K562 (cell line): ENCODE results near the gene LRP6. TPM values are rescaled to one million over a fixed set of nuclear protein-coding genes. Genes with fewer than 3 reads are reported as not detected.
A peak's percentile ranks its signal among the peaks of the same experiment; 100 is the strongest.

Experiments
- ATAC-seq: fragments of 200-7000 bp; cut with Tn5 transposase; 3 replicates; pipeline ENCODE4 v1.9.1; 2020; ENCODE audit warnings: moderate library complexity
- BruUV-seq: library from RNA; stranded (reverse); fragments of 400-500 nt; replicated peaks from 2 replicates; lab custom pipeline; 2021; lab: Mats Ljungman, UMichigan
- CTCF ChIA-PET: fragments of 300-600 bp; formaldehyde crosslinking; extraction: SDS; loops from one replicate; lab custom pipeline; 2021; ENCODE audit warnings: low intra/inter-chr PET ratio; lab: Yijun Ruan, JAX
- POLR2A ChIA-PET: fragments of 300-600, 350-650 bp; sonication (Branson Sonifier 250); formaldehyde crosslinking; extraction: SDS; loops from one replicate; lab custom pipeline; 2021; ENCODE audit warnings: antibody characterized with exemption, inconsistent platforms; lab: Yijun Ruan, JAX
- DNase-seq, 4 experiments: peaks; one replicate each; pipeline versions ENCODE4 v3.0.0 to v3.0.0-alpha.2; 2011 to 2018; ENCODE audit warnings: low spot score in 3 of 4, mixed read lengths in 3 of 4; ENCODE audit errors: extremely low read depth in 1 of 4
- FAIRE-seq: peaks from 2 replicates; lab custom pipeline; 2011; peaks lifted over from hg19 to GRCh38; lab: Jason Lieb, UNC
- H2AFZ ChIP-seq: 2 replicates; pipeline ENCODE4 v1.6.0; 2011; ENCODE audit warnings: low read depth, low read length, control low read depth, inconsistent platforms
- H3K27ac ChIP-seq: fragments of 200-600 bp; 3 replicates; pipeline ENCODE4 v1.8.0; 2011; ENCODE audit warnings: low read depth, mild to moderate bottlenecking, control low read depth, inconsistent platforms, low read length, moderate library complexity, mixed read lengths; ENCODE audit errors: extremely low read depth
- H3K27me3 ChIP-seq, 2 experiments: fragments of 300-600 bp in 1 of 2; 2 replicates in 1 of 2; 3 replicates in 1 of 2; pipeline versions ENCODE4 v1.6.0 to v1.8.0; 2011; ENCODE audit warnings: inconsistent platforms in 2 of 2, low read length in 2 of 2, mild to moderate bottlenecking in 1 of 2, mixed read lengths in 1 of 2, moderate library complexity in 1 of 2; ENCODE audit not compliant: control insufficient read depth in 2 of 2, insufficient read depth in 2 of 2
- H3K36me3 ChIP-seq: fragments of 300-600 bp; 3 replicates; pipeline ENCODE4 v1.8.0; 2011; ENCODE audit warnings: mild to moderate bottlenecking, low read length, inconsistent platforms; ENCODE audit not compliant: control insufficient read depth, insufficient read depth
- H3K4me1 ChIP-seq, 2 experiments: fragments of 200-600 bp in 1 of 2; replicated peaks in 1 of 2; 2 replicates in 1 of 2; 3 replicates in 1 of 2; pipeline versions ENCODE4 v1.5.1 to v1.8.0; 2011; ENCODE audit warnings: inconsistent platforms in 2 of 2, low read length in 2 of 2, mild to moderate bottlenecking in 1 of 2, mixed read lengths in 1 of 2, moderate library complexity in 1 of 2; ENCODE audit not compliant: control insufficient read depth in 2 of 2, insufficient read depth in 2 of 2
- H3K4me2 ChIP-seq: 2 replicates; pipeline ENCODE4 v1.6.1; 2011; ENCODE audit warnings: low read length, control low read depth, inconsistent platforms, mixed read lengths; ENCODE audit not compliant: insufficient read depth
- H3K4me3 ChIP-seq: fragments of 200-600 bp; sonication (generic), shearing (Covaris generic); 2 replicates; pipeline ENCODE4 v1.5.1; 2016; ENCODE audit warnings: control low read depth, inconsistent platforms
- H3K79me2 ChIP-seq: fragments of 200-600 bp; 3 replicates; pipeline ENCODE4 v1.8.0; 2011; ENCODE audit warnings: low read length, inconsistent platforms; ENCODE audit not compliant: control insufficient read depth, insufficient read depth
- H3K9ac ChIP-seq, 2 experiments: 2 replicates each; pipeline versions ENCODE4 v1.6.0 to v1.6.1; 2011; ENCODE audit warnings: low read depth in 2 of 2, low read length in 2 of 2, control low read depth in 1 of 2, inconsistent platforms in 1 of 2, mild to moderate bottlenecking in 1 of 2, mixed read lengths in 1 of 2; ENCODE audit not compliant: insufficient read depth in 1 of 2
- H3K9me1 ChIP-seq: one replicate; pipeline ENCODE4 v1.6.0; 2011; ENCODE audit warnings: inconsistent platforms, mild to moderate bottlenecking, low read length, moderate library complexity; ENCODE audit not compliant: control insufficient read depth, insufficient read depth
- H3K9me3 ChIP-seq: replicated peaks from 2 replicates; pipeline ENCODE4 v1.5.1; 2011; ENCODE audit warnings: low read depth, low read length, inconsistent platforms; ENCODE audit not compliant: control insufficient read depth, insufficient read depth
- H4K20me1 ChIP-seq: replicated peaks from 2 replicates; pipeline ENCODE4 v1.6.1; 2011; ENCODE audit warnings: low read length, inconsistent platforms, mixed read lengths; ENCODE audit not compliant: control insufficient read depth, insufficient read depth
- BCOR ChIP-seq: fragments of 450-650 bp; IDR thresholded peaks from 2 replicates; pipeline ENCODE4 v1.6.1; 2016
- NFIC ChIP-seq: fragments of 450-650 bp; IDR thresholded peaks from 2 replicates; pipeline ENCODE4 v1.6.1; 2017; ENCODE audit warnings: mild to moderate bottlenecking, inconsistent platforms
- PHF20 ChIP-seq: fragments of 450-650 bp; IDR thresholded peaks from 2 replicates; pipeline ENCODE4 v1.6.1; 2018; ENCODE audit not compliant: partially characterized antibody
- RBM25 ChIP-seq: fragments of 200-400 bp; formaldehyde crosslinking; IDR thresholded peaks from 2 replicates; pipeline ENCODE4 v1.6.1; 2018; ENCODE audit warnings: low read length, low read depth, moderate library complexity; ENCODE audit not compliant: severe bottlenecking
- WGBS: fragments of 100-300 bp; shearing (Covaris generic); methylation state at CpG from one replicate; pipeline ENCODE4 v1.1.6; 2016; ENCODE audit warnings: low coverage, mixed read lengths; ENCODE audit not compliant: insufficient coverage; ENCODE audit errors: missing lambda C conversion rate; 5-methylcytosine and 5-hydroxymethylcytosine counted together
- in situ Hi-C: fragments of 300-500 bp; cut with MboI; formaldehyde crosslinking; loops from 4 replicates; pipeline ENCODE4 v1.15.0; 2018; ENCODE audit warnings: inconsistent platforms, mixed read lengths
- intact Hi-C: fragments of 100-400 bp; cut with micrococcal nuclease; formaldehyde crosslinking; loops from 2 replicates; pipeline ENCODE4 v1.14.2; 2022
- polyA plus RNA-seq, 8 experiments: library from polyadenylated mRNA; depleted of rRNA in 4 of 8; stranded (reverse) in 5 of 8; unstranded in 3 of 8; fragments of >200 nt; fragmentation: Nextera tagmentation in 2 of 8; fragmentation: Illumina TruSeq in 1 of 8; extraction: Ambion mirVana in 2 of 8; extraction: Trizol in 1 of 8; gene quantifications; 2 replicates each; pipeline versions ENCODE4 v1.2.1 to v1.2.3, GENCODE V29; 2011 to 2014; ENCODE audit warnings: inconsistent platforms in 1 of 8, missing spikeins in 1 of 8
- total RNA-seq, 7 experiments: library from RNA; depleted of rRNA in 6 of 7; stranded (reverse); fragments of >200 nt in 6 of 7; fragmentation: Illumina TruSeq in 2 of 7; extraction: Trizol in 2 of 7; gene quantifications; 2 replicates each; pipeline versions ENCODE4 v1.2.1 to v1.2.3, GENCODE V29; 2011 to 2021; ENCODE audit warnings: low replicate concordance in 1 of 7
- TF ChIP-seq, protein P1 (sequence below): sonication (generic); formaldehyde crosslinking; IDR thresholded peaks from 2 replicates; pipeline ENCODE4 v1.8.0; 2022; ENCODE audit warnings: mild to moderate bottlenecking, missing genetic modification reagents, borderline replicate concordance

Gene LRP6
- total and polyA plus RNA-seq, 9 of the 15 experiments (the other 6 are each of a cell fraction or from before 2014, with no cell fraction given): 3.0 to 17.0 (median 10.8) TPM

DNA sequence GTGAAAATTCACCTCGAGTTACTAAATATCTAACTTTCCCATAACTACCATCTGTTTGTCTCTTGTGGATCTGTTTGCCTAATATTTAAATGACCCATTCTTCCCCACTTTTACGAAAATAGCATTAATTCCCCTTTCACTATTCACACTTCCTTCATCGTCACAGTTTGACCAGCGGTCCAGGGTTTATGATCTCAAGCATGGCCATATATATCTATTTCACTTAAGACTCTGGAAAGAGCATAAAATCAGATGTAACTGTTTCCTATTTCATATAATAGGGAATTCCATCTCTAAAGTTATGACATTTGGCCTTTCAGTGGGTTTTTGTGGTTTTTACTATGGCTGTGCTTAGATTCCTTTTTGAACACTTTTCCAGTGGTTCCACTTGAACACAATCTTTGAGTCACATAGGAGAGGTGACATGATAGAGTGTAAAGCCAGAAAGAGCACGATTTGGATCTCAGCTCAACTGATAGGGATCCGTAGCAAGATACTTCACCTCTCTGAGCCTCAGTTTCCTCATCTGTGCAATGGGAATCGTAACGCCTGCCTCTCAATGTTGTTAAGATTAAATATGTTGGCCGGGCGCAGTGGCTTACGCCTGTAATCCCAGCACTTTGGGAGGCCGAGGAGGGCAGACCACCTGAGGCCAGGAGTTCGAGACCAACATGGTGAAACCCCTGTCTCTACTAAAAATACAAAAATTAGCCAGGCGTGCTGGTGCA is 196.9 kb downstream of the LRP6 start:
- Histone ChIP-seq H3K36me3 (no peaks in the 10 kb centered on the region), H3K27me3 (peaks cover 0 to 15% of the 10 kb centered on the region in 2 experiments; a peak in 3 of 5 replicates), H4K20me1 (no peaks in the 10 kb centered on the region), H3K9me1 (no peaks in the 10 kb centered on the region), H3K27ac (no peak overlapping the region), H3K9me3 (no peaks in the 10 kb centered on the region)
- WGBS: 19% methylated on average over 12 of the region's 14 CpGs
- BruUV-seq: no TSS peak
- in situ Hi-C loops: no loop called here
- TF ChIP-seq NFIC (no peak), PHF20 (no peak), BCOR (peak; percentile 41; the same call in 1 of the 2 replicates), RBM25 (peak; percentile 63)
- TF ChIP-seq, protein P1, sequence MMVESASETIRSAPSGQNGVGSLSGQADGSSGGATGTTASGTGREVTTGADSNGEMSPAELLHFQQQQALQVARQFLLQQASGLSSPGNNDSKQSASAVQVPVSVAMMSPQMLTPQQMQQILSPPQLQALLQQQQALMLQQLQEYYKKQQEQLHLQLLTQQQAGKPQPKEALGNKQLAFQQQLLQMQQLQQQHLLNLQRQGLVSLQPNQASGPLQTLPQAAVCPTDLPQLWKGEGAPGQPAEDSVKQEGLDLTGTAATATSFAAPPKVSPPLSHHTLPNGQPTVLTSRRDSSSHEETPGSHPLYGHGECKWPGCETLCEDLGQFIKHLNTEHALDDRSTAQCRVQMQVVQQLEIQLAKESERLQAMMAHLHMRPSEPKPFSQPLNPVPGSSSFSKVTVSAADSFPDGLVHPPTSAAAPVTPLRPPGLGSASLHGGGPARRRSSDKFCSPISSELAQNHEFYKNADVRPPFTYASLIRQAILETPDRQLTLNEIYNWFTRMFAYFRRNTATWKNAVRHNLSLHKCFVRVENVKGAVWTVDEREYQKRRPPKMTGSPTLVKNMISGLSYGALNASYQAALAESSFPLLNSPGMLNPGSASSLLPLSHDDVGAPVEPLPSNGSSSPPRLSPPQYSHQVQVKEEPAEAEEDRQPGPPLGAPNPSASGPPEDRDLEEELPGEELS: no peak
- TF ChIP-seq, all 486 proteins: peak for 2
- POLR2A ChIA-PET: no interaction called here
- DNase-seq (no peak), FAIRE-seq (no peak), ATAC-seq (no peak)
- Histone ChIP-seq H3K4me1 (peaks cover 5% of the 10 kb centered on the region in 2 experiments; a peak in 3 of 5 replicates), H3K4me2 (no peak overlapping the region), H3K79me2 (no peaks in the 10 kb centered on the region), H2AFZ (no peak overlapping the region), H3K4me3 (no peak overlapping the region), H3K9ac (no peak overlapping the region)
- intact Hi-C loops: no loop called here
- CTCF ChIA-PET: no interaction called here
